HG02610 (cell line): Measurements from ENCODE around the gene CCL19.

Source experiments
- ATAC-seq: cut with Tn5 transposase; IDR thresholded peaks from one replicate; pipeline ENCODE4 v1.9.1; 2021; ENCODE audit warnings: mild to moderate bottlenecking, moderate library complexity; ENCODE audit not compliant: unreplicated experiment

The CCL19 gene

GRCh38 chr9:34664281-34665066, 26.6 kb downstream of the CCL19 start:
- ATAC-seq = peak; percentile 46

- no peak for ATAC-seq
Observed at GRCh38 chr9:34663303-34663605, 27.8 kb downstream of the CCL19 start.

GRCh38 chr9:34662526-34663302, 28.4 kb downstream of the CCL19 start, which contains the start of gene CCL27:
Gene CCL27, minus strand, starts transcription at chr9:34662657. Its CDS starts 24 bp downstream, at chr9:34662633.
- no peak for ATAC-seq

GRCh38 chr9:34659592-34660253, 31.4 kb downstream of the CCL19 start:
- ATAC-seq = no peak

- ATAC-seq = no peak
Observed at GRCh38 chr9:34658461-34658860, 32.6 kb downstream of the CCL19 start.

GRCh38 chr9:34656992-34657391, 34.1 kb downstream of the CCL19 start:
- ATAC-seq = no peak

- ATAC-seq = no peak
Observed at GRCh38 chr9:34655394-34655793, 35.7 kb downstream of the CCL19 start.

GRCh38 chr9:34654323-34655051, 36.6 kb downstream of the CCL19 start:
- no peak for ATAC-seq

GRCh38 chr9:34653151-34654072, 37.7 kb downstream of the CCL19 start:
- no peak for ATAC-seq

- ATAC-seq = no peak
Observed at GRCh38 chr9:34652602-34653000, 38.5 kb downstream of the CCL19 start.

- no peak for ATAC-seq
Observed at GRCh38 chr9:34651876-34652601, 39.0 kb downstream of the CCL19 start, which contains the start of gene IL11RA. Gene IL11RA, plus strand, starts transcription at chr9:34652185. Its CDS starts 3,033 bp downstream, at chr9:34655218.

GRCh38 chr9:34651321-34651720, 39.8 kb downstream of the CCL19 start:
- no peak for ATAC-seq

- no peak for ATAC-seq
Observed at GRCh38 chr9:34650816-34651215, 40.3 kb downstream of the CCL19 start.

- ATAC-seq = no peak
Observed at GRCh38 chr9:34648673-34649072, 42.4 kb downstream of the CCL19 start.

- ATAC-seq = no peak
Observed at GRCh38 chr9:34647651-34648050, 43.4 kb downstream of the CCL19 start.

GRCh38 chr9:34647084-34647403, 44.0 kb downstream of the CCL19 start:
- no peak for ATAC-seq

GRCh38 chr9:34646211-34647083, 44.6 kb downstream of the CCL19 start, which contains the start of gene GALT:
Gene GALT, plus strand, starts transcription at chr9:34646675. Its CDS starts 30 bp downstream, at chr9:34646705.
- peak; percentile 93 for ATAC-seq

GRCh38 chr9:34644766-34645314, 46.2 kb downstream of the CCL19 start:
- ATAC-seq = no peak
